Tracheal epithelial cell (primary cell): ENCODE results near the gene SLC26A1. TPM values are rescaled to one million over a fixed set of nuclear protein-coding genes. Genes with fewer than 3 reads are reported as not detected.

Experiments
- total RNA-seq: library from RNA; depleted of rRNA; stranded (reverse); fragments of >200 nt; gene quantifications from 2 replicates; pipeline ENCODE4 v1.2.1, GENCODE V29; 2014

SLC26A1 gene
- 0.21 and 0.24 TPM in 2 replicates for total RNA-seq

GRCh38 chr4:993111-994029, at the start of gene SLC26A1:
SLC26A1 (minus strand) TSS chr4:993404; CDS start chr4:991703, 1,701 bp downstream.

GRCh38 chr4:1011022-1011665, 17.9 kb upstream of the SLC26A1 start, which contains the start of gene FGFRL1:
FGFRL1 (plus strand) TSS chr4:1011626; CDS start chr4:1012486, 860 bp downstream.

DNA sequence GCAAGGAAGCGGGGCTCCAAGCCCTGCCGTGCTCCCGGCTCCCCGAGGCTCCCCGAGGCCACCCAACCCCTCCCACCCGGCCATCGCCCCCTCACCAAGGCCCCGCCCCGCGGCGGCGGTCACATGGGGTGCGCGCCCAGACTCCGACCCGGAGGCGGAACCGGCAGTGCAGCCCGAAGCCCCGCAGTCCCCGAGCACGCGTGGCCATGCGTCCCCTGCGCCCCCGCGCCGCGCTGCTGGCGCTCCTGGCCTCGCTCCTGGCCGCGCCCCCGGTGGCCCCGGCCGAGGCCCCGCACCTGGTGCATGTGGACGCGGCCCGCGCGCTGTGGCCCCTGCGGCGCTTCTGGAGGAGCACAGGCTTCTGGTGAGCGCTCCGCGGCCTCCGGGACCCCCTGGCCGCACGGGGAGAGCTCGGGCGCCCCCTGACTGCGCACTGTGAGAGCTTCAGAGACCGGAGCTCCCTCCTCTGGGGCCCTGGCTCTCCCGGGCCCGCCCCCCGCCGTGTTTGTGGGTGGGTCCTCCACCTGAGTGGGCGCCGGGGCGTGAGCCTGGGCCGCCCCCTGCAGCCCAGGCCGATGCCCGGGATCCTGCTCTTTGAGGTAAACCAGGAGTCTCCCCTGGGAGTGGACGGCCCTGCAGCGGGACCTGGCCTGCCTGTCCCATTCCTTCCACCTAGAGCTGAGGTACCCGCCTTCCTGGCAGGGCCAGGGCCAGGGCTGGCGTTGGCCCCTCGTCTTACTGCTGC, 6.2 kb downstream of the SLC26A1 start, which contains the start of gene IDUA:
IDUA (plus strand) TSS at position 166 of the 745 bp plus-strand sequence; CDS start at position 207, 41 bp downstream.

DNA sequence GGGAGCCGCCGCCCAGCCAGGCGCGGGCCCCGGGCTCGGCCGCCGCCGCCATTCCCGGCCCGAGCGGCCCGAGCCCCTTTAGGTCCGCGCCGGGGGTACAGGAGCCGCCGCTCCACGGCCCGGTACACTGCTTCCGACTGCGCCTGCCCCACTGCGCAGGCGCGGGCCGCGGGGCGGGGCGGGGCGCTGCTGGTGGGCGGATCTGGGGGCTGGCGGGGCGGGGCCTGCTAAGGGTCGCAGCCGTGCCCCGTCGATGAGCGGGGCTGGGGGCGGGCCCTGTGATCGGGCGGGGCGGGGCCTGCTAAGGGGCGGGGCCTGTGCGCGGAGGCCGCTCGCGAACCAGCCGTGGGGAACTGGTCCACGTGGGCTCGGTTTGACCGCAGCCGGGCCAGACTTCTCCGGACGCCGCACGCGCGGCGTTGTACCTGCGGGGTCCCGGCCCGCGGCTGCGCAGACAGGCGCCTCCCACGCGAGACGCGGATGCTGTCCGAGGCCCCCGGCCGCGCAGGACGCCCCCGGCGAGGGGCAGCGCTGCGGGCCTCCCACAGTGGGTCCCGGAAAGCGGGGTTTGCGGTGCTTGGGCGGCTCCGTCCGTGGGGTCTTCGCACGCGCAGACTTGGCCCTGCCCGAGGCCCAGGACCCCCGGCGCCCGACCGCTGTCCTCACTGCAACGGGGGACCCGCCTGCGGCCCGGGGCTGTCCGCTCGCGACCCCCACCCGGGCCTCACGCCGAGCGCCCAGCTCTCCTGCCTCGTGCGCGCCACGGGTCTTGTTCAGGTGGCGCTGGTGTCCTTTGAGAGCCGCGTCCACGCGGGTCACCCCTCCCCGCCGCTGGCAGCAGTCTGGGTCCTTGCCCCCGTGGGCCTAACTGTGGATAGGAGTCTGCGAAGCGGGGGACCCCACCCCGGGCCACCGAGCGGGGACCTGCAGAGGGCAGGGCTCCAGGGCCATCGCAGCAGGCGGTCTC, 19.5 kb downstream of the SLC26A1 start, which contains the start of gene DGKQ:
DGKQ (minus strand) TSS at position 139 of the 967 bp plus-strand sequence; CDS start at position 52, 87 bp downstream.

Other genes with a start within 250 kb of the SLC26A1 start
- not detected in 2 replicates for gene CPLX1, start 167.3 kb downstream of the SLC26A1 start, total RNA-seq
- 50.5 and 71.3 TPM in 2 replicates for gene GAK, start 61.1 kb downstream of the SLC26A1 start, total RNA-seq
- 3.8 and 7.0 TPM in 2 replicates for gene TMEM175, start 60.9 kb downstream of the SLC26A1 start, total RNA-seq
- 27.9 and 32.8 TPM in 2 replicates for gene DGKQ, start 19.8 kb downstream of the SLC26A1 start, total RNA-seq
- 3.8 and 7.7 TPM in 2 replicates for gene IDUA, start 6.4 kb downstream of the SLC26A1 start, total RNA-seq
- gene FGFRL1, start 18.2 kb upstream of the SLC26A1 start, total RNA-seq: 8.5 and 13.7 TPM in 2 replicates
- gene RNF212, start 120.2 kb upstream of the SLC26A1 start, total RNA-seq: under 0.01 and 0.64 TPM in 2 replicates
- gene SPON2, start 179.2 kb upstream of the SLC26A1 start, total RNA-seq: 2.4 and 7.7 TPM in 2 replicates